OCI-LY3 (cell line): ENCODE data around the gene PCDHGB5.
"Not testable (repeated sequence)": the region's sequence is repeated elsewhere in the genome, so short reads cannot be mapped to it uniquely, and the experiment has no call there.

Source experiments
- H2AFZ ChIP-seq: fragments of 200-600, 300-600 bp; shearing (Covaris generic); 2 replicates; pipeline ENCODE4 v1.6.0; 2014; ENCODE audit warnings: antibody characterized with exemption, low read depth, low read length
- H3K27ac ChIP-seq: fragments of 200-600, 300-600 bp; sonication (generic); 2 replicates; pipeline ENCODE4 v1.5.1; 2014; ENCODE audit warnings: mild to moderate bottlenecking, low read length, moderate library complexity, mixed read lengths
- H3K27me3 ChIP-seq: fragments of 200-600, 300-600 bp; sonication (generic); 2 replicates; pipeline ENCODE4 v1.6.1; 2014; ENCODE audit warnings: low read depth, low read length, mixed read lengths
- H3K36me3 ChIP-seq: fragments of 200-600, 300-600 bp; sonication (generic); replicated peaks from 2 replicates; pipeline ENCODE3; 2014; ENCODE audit warnings: low read depth, low read length, mixed read lengths
- H3K4me1 ChIP-seq: fragments of 300-600, 200-600 bp; sonication (generic); 2 replicates; pipeline ENCODE4 v1.6.1; 2014; ENCODE audit warnings: low read length, mixed read lengths
- H3K4me2 ChIP-seq: fragments of 200-600, 300-600 bp; sonication (generic); 2 replicates; pipeline ENCODE4 v1.6.1; 2014; ENCODE audit warnings: low read length, mixed read lengths
- H3K4me3 ChIP-seq: fragments of 300-600, 200-600 bp; sonication (generic); 2 replicates; pipeline ENCODE4 v1.5.1; 2014; ENCODE audit warnings: antibody characterized with exemption, mild to moderate bottlenecking, low read length, moderate library complexity
- H3K79me2 ChIP-seq: fragments of 300-600, 200-600 bp; shearing (Covaris generic); 2 replicates; pipeline ENCODE4 v1.6.1; 2014; ENCODE audit warnings: mild to moderate bottlenecking, low read length, mixed read lengths
- H3K9ac ChIP-seq: fragments of 300-600, 200-600 bp; shearing (Covaris generic); 2 replicates; pipeline ENCODE4 v1.6.0; 2014; ENCODE audit warnings: mild to moderate bottlenecking, low read length, moderate library complexity
- H3K9me3 ChIP-seq: fragments of 200-600, 300-600 bp; shearing (Covaris generic); 2 replicates; pipeline ENCODE4 v1.6.1; 2014; ENCODE audit warnings: low read length, mixed read lengths; ENCODE audit not compliant: insufficient read depth
- H4K20me1 ChIP-seq: fragments of 200-600, 300-600 bp; sonication (generic); 2 replicates; pipeline ENCODE4 v1.6.1; 2016; ENCODE audit warnings: low read length, mixed read lengths; ENCODE audit not compliant: insufficient read depth
- CTCF ChIP-seq: fragments of 200-600, 300-600 bp; sonication (generic); IDR thresholded peaks from 2 replicates; pipeline ENCODE4 v1.5.1; 2014; ENCODE audit warnings: antibody characterized with exemption, low read length, low read depth
- EZH2phosphoT487 ChIP-seq: fragments of 200-600 bp; shearing (Covaris generic); IDR thresholded peaks from 2 replicates; pipeline ENCODE4 v1.6.1; 2018; ENCODE audit warnings: antibody characterized with exemption, mixed run types, low read depth

The PCDHGB5 gene

GRCh38 chr5:141430332-141431113 lies 32.8 kb downstream of the PCDHGB5 start, which contains the start of gene PCDHGA12:
Gene PCDHGA12, plus strand, starts transcription at chr5:141430507. Its CDS starts 253 bp downstream, at chr5:141430760.
- H3K36me3 ChIP-seq: no peaks in the 10 kb centered on the region
- no peak within 1 kb of the TSS for H3K27ac ChIP-seq
- H3K27me3 ChIP-seq: no peaks in the 10 kb centered on the region
- no peak within 1 kb of the TSS for H3K4me3 ChIP-seq
- H3K9me3 ChIP-seq: no peaks in the 10 kb centered on the region
- H3K4me1 ChIP-seq: no peaks in the 10 kb centered on the region
- no peak for TF ChIP-seq EZH2phosphoT487
- no peak for TF ChIP-seq CTCF
- no peak within 1 kb of the TSS for H3K9ac ChIP-seq
- no peaks in the 10 kb centered on the region for H4K20me1 ChIP-seq
- no peaks in the 10 kb centered on the region for H3K79me2 ChIP-seq
- no peak within 1 kb of the TSS for H3K4me2 ChIP-seq
- H2AFZ ChIP-seq: no peak within 1 kb of the TSS

- H3K4me2 ChIP-seq: no peak overlapping the region
Observed at GRCh38 chr5:141431286-141431685, 33.5 kb downstream of the PCDHGB5 start.

GRCh38 chr5:141432308-141432707 lies 34.6 kb downstream of the PCDHGB5 start:
- H3K4me3 ChIP-seq, H3K9ac ChIP-seq, H3K27ac ChIP-seq, H2AFZ ChIP-seq, H3K36me3 ChIP-seq, H3K4me1 ChIP-seq, H3K79me2 ChIP-seq, H4K20me1 ChIP-seq, H3K9me3 ChIP-seq, H3K4me2 ChIP-seq, H3K27me3 ChIP-seq: not testable (repeated sequence)

More at GRCh38 chr5:141431286-141431685, 33.5 kb downstream of the PCDHGB5 start:
- no peaks in the 10 kb centered on the region for H4K20me1 ChIP-seq
- no peak overlapping the region for H3K4me3 ChIP-seq
- H3K79me2 ChIP-seq: no peaks in the 10 kb centered on the region
- no peaks in the 10 kb centered on the region for H3K27me3 ChIP-seq
- H3K9ac ChIP-seq: no peak overlapping the region
- H3K27ac ChIP-seq: no peak overlapping the region
- no peaks in the 10 kb centered on the region for H3K9me3 ChIP-seq
- TF ChIP-seq CTCF (no peak), EZH2phosphoT487 (no peak)
- H3K4me1 ChIP-seq: no peaks in the 10 kb centered on the region
- H2AFZ ChIP-seq: no peak overlapping the region
- no peaks in the 10 kb centered on the region for H3K36me3 ChIP-seq

GRCh38 chr5:141432726-141433125 lies 35.0 kb downstream of the PCDHGB5 start:
- H3K9me3 ChIP-seq, H3K36me3 ChIP-seq, H3K27me3 ChIP-seq, H3K4me2 ChIP-seq, H3K27ac ChIP-seq, H3K4me1 ChIP-seq, H4K20me1 ChIP-seq, H3K4me3 ChIP-seq, H3K9ac ChIP-seq, H3K79me2 ChIP-seq, H2AFZ ChIP-seq: not testable (repeated sequence)

- Histone ChIP-seq H4K20me1 (no peaks in the 10 kb centered on the region), H3K4me1 (no peaks in the 10 kb centered on the region), H3K27me3 (peaks cover 5% of the 10 kb centered on the region; the same call in 1 of the 2 replicates), H2AFZ (no peak overlapping the region), H3K27ac (no peak overlapping the region), H3K36me3 (no peaks in the 10 kb centered on the region), H3K79me2 (no peaks in the 10 kb centered on the region), H3K9ac (no peak overlapping the region), H3K4me2 (no peak overlapping the region), H3K4me3 (no peak overlapping the region), H3K9me3 (no peaks in the 10 kb centered on the region)
- TF ChIP-seq EZH2phosphoT487: no peak
- TF ChIP-seq CTCF: no peak
Observed at GRCh38 chr5:141434006-141434405, 36.3 kb downstream of the PCDHGB5 start.
